Sigmoid colon (tissue), 7 donors: ENCODE results near the gene SORCS1. TPM values are rescaled to one million over a fixed set of nuclear protein-coding genes. Genes with fewer than 3 reads are reported as not detected.

ENCODE experiments used
- DNase-seq: peaks from one replicate; pipeline ENCODE4 v3.0.0-alpha.2; 2019
- H3K27ac ChIP-seq, 4 donors: fragments of 200-600 bp; sonication (generic); one replicate each; pipeline ENCODE4 v1.5.1; 2016 to 2019; ENCODE audit warnings: mild to moderate bottlenecking in 1 of 4
- H3K27me3 ChIP-seq, 3 donors: fragments of 200-600 bp; sonication (generic); one replicate each; pipeline ENCODE4 v1.5.1; 2019; ENCODE audit warnings: mild to moderate bottlenecking in 1 of 3
- H3K36me3 ChIP-seq, 4 donors: fragments of 200-600 bp; sonication (generic); one replicate each; pipeline ENCODE4 v1.5.1; 2016 to 2019
- H3K4me1 ChIP-seq, 4 donors: fragments of 200-600 bp; sonication (generic); one replicate each; pipeline ENCODE4 v1.5.1; 2017 to 2019
- H3K4me3 ChIP-seq, 4 donors: fragments of 200-600 bp; sonication (generic); one replicate each; pipeline ENCODE4 v1.5.1; 2017 to 2019; ENCODE audit warnings: mild to moderate bottlenecking in 2 of 4, moderate library complexity in 1 of 4
- H3K9me3 ChIP-seq, 4 donors: fragments of 200-600 bp in 3 of 4; sonication (generic) in 3 of 4; one replicate each; pipeline versions ENCODE4 v1.5.1 to v1.6.1; 2013 to 2019
- EP300 ChIP-seq, 4 donors: sonication (generic); formaldehyde crosslinking; IDR thresholded peaks; one replicate each; pipeline ENCODE4 v1.6.1; 2017; ENCODE audit warnings: antibody characterized with exemption in 4 of 4
- POLR2A ChIP-seq, 2 donors: fragments of 450-650 bp; IDR thresholded peaks; one replicate each; pipeline ENCODE4 v1.6.1; 2016; ENCODE audit warnings: antibody characterized with exemption in 2 of 2, mild to moderate bottlenecking in 2 of 2, moderate library complexity in 2 of 2
- POLR2AphosphoS5 ChIP-seq, 4 donors: sonication (generic); formaldehyde crosslinking; IDR thresholded peaks; one replicate each; pipeline ENCODE4 v1.6.1; 2017; ENCODE audit warnings: antibody characterized with exemption in 4 of 4
- WGBS, 2 donors: extraction: QIAGEN DNeasy Blood & Tissue Kit; methylation state at CpG; one replicate each; pipeline ENCODE4 v1.1.7; 2013; 5-methylcytosine and 5-hydroxymethylcytosine counted together
- intact Hi-C: fragments of 100-400 bp; cut with DNase I; formaldehyde crosslinking; loops from one replicate; pipeline ENCODE4 v1.15.1; 2023
- polyA plus RNA-seq, 3 donors: library from polyadenylated mRNA; stranded (reverse); fragments of 200-250 nt; gene quantifications; one replicate each; pipeline ENCODE4 v1.2.3, GENCODE V29; 2013
- total RNA-seq, 4 donors: library from RNA; depleted of rRNA; stranded (reverse); fragments of >200 nt; gene quantifications; one replicate each; pipeline ENCODE4 v1.1.0, GENCODE V29; 2016
- TF ChIP-seq, protein P1 (sequence below), 4 experiments: fragments of 450-650 bp in 3 of 4; fragments of 200-600 bp in 1 of 4; IDR thresholded peaks; one replicate each; pipeline ENCODE4 v1.5.1; 2016 to 2019; ENCODE audit warnings: antibody characterized with exemption in 4 of 4, mild to moderate bottlenecking in 3 of 4, moderate library complexity in 2 of 4
- donor health status: healthy with polysubstance abuse.
- donor health status: Bipolar disorder and iron deficiency.
- donor health status: healthy.

SORCS1 gene
- total and polyA plus RNA-seq, 7 donors = 2.5 to 18.3 (median 8.7) TPM; not detected in 1

DNA sequence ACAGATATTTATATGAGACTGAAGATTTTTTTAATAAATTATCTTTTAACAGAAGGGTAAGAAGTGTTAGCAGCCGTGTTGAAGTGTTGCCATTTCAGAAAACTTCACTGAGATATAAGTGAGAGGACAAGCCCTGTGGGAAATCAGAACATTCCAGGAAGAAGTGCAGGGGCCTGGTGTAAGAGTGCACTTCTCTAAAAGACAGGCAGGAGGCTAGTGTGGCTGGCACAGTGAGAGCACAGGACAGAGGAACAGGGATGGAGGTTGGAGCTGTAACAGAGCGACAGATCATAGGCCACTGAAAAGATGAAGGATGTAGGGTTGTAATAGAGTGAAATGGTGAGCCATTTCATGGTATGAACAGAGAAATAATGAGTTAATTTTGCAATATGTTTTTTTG lies 608.9 kb downstream of the SORCS1 start:
- no peaks in the 10 kb centered on the region for H3K9me3 ChIP-seq
- no peak for TF ChIP-seq EP300 (IDR thresholded peaks at IDR 0.05)
- no peak for TF ChIP-seq POLR2AphosphoS5 (IDR thresholded peaks at IDR 0.05)
- 59 to 74% methylated on average over 2 of the region's 2 CpGs for WGBS, 2 donors
- intact Hi-C loops = no loop called here
- no peak overlapping the region for H3K4me3 ChIP-seq
- no peaks in the 10 kb centered on the region for H3K36me3 ChIP-seq
- H3K27me3 ChIP-seq = no peaks in the 10 kb centered on the region
- H3K4me1 ChIP-seq = no peaks in the 10 kb centered on the region
- H3K27ac ChIP-seq = no peak overlapping the region
- DNase-seq = no peak

DNA sequence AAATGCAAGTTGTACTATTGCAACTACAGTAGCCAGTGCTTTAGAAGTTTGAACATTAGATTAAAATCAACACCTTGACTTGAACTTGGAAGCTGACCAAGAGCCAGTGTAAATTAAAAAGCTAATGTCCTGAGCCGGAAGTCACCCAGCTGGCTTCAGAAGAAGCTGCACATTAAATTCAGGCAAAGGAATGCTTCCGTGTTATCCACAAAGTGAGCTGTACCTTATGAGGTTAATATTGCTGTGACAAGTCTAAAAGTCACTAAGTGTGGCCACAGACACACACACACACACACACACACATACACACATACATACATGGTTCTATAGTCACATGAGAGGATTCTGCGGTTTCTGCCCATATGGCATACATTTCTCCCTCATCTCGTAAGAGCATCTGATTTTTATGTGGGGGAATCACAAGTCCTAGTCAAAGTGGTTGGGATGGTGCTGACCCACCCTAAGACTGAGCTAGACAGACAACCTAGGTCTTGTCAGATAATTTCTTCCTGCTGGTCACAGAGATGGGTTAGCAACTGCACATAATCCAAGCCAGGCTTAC lies 612.9 kb downstream of the SORCS1 start:
- no peaks in the 10 kb centered on the region for H3K9me3 ChIP-seq
- no peaks in the 10 kb centered on the region for H3K36me3 ChIP-seq
- H3K27me3 ChIP-seq = no peaks in the 10 kb centered on the region
- no peaks in the 10 kb centered on the region for H3K4me1 ChIP-seq
- H3K27ac ChIP-seq = no peak overlapping the region
- intact Hi-C loops = no loop called here
- no peak for DNase-seq
- WGBS, 2 donors = 70 to 80% methylated on average over 4 of the region's 4 CpGs
- H3K4me3 ChIP-seq = no peak overlapping the region
- TF ChIP-seq POLR2AphosphoS5 (IDR thresholded peaks at IDR 0.05) (no peak), EP300 (IDR thresholded peaks at IDR 0.05) (no peak), POLR2A (IDR thresholded peaks at IDR 0.05) (no peak)
- TF ChIP-seq, protein P1, sequence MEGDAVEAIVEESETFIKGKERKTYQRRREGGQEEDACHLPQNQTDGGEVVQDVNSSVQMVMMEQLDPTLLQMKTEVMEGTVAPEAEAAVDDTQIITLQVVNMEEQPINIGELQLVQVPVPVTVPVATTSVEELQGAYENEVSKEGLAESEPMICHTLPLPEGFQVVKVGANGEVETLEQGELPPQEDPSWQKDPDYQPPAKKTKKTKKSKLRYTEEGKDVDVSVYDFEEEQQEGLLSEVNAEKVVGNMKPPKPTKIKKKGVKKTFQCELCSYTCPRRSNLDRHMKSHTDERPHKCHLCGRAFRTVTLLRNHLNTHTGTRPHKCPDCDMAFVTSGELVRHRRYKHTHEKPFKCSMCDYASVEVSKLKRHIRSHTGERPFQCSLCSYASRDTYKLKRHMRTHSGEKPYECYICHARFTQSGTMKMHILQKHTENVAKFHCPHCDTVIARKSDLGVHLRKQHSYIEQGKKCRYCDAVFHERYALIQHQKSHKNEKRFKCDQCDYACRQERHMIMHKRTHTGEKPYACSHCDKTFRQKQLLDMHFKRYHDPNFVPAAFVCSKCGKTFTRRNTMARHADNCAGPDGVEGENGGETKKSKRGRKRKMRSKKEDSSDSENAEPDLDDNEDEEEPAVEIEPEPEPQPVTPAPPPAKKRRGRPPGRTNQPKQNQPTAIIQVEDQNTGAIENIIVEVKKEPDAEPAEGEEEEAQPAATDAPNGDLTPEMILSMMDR (IDR thresholded peaks at IDR 0.05) = no peak

DNA sequence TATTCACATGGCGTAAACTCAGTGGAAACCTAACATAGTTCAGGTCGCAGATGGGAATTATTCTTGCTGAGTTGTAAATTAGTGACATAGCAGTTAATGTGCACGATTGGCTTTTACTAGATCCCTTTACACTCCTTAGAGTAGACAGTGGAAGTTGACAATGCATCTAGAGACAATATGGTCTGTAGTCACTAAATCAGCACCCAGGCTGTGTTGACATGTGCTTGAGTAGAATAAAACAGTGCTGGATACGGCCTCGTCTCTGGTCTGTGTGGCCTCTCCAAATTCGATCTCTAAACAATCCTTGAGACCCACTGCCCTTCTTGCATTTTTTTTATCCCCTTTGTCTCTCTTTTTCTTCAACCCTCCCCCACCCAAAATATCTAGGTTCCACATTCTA lies 615.7 kb downstream of the SORCS1 start:
- no peaks in the 10 kb centered on the region for H3K27me3 ChIP-seq
- H3K27ac ChIP-seq = no peak overlapping the region
- TF ChIP-seq EP300 (IDR thresholded peaks at IDR 0.05) (no peak), POLR2A (IDR thresholded peaks at IDR 0.05) (no peak), POLR2AphosphoS5 (IDR thresholded peaks at IDR 0.05) (no peak)
- TF ChIP-seq, protein P1 (IDR thresholded peaks at IDR 0.05) = no peak
- WGBS, 2 donors = 77 to 78% methylated on average over 6 of the region's 6 CpGs
- H3K4me1 ChIP-seq = no peaks in the 10 kb centered on the region
- intact Hi-C loops = no loop called here
- DNase-seq = no peak
- no peaks in the 10 kb centered on the region for H3K9me3 ChIP-seq
- no peak overlapping the region for H3K4me3 ChIP-seq
- no peaks in the 10 kb centered on the region for H3K36me3 ChIP-seq

DNA sequence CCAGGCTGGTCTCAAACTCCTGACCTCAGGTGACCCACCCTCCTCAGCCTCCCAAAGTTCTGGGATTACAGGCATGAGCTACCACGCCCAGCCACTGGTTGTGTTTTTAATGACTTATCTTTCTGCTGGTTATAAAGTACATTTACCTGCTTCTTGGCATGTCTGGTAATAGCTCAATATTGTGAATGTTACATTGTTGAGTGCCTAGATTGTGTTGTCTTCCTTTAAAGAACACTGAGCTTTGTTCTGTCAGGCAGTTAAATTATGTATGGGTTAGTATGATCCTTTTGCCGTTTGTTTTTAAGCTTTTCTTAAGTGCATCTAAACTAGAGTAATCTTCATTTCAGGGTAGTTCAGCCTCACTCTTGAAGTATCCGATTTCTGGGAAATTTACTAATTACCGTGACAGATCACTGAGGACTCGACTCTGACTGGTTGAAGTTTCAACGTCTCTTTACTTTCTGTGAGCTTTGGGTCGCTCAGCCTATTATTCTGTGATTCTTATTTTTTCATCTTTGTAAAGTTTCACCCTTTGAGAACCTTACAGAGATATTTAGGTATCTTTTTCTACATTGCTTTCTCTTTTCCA lies 617.4 kb downstream of the SORCS1 start:
- TF ChIP-seq POLR2A (IDR thresholded peaks at IDR 0.05) (no peak), POLR2AphosphoS5 (IDR thresholded peaks at IDR 0.05) (no peak), EP300 (IDR thresholded peaks at IDR 0.05) (no peak)
- TF ChIP-seq, protein P1 (IDR thresholded peaks at IDR 0.05) = no peak
- 86 to 90% methylated on average over 7 of the region's 7 CpGs for WGBS, 2 donors
- Histone ChIP-seq H3K27ac (no peak overlapping the region), H3K36me3 (no peaks in the 10 kb centered on the region), H3K27me3 (no peaks in the 10 kb centered on the region), H3K4me1 (no peaks in the 10 kb centered on the region), H3K4me3 (no peak overlapping the region), H3K9me3 (no peaks in the 10 kb centered on the region)
- intact Hi-C loops = no loop called here
- no peak for DNase-seq

DNA sequence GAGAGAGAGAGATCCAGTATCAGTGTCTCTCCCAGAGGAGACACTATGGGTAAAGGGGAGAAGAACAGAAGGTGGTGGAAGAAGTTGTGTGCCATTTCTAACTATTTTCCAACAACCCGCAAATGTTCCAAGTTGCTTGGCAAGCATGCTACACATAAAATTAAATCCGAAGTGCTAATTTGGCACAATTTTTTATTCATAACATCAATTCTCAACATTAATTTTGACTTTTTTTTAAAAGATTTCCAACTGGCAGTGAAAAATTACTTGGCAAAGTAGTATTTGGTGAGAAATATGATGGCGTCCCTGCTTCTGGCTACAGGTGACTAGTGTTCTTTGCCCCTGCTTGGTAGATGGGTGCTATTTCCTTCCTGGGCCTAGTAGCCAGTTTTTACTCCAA lies 622.0 kb downstream of the SORCS1 start:
- no peak overlapping the region for H3K4me3 ChIP-seq
- H3K36me3 ChIP-seq = no peaks in the 10 kb centered on the region
- intact Hi-C loops = no loop called here
- 86 to 87% methylated on average over 3 of the region's 3 CpGs for WGBS, 2 donors
- TF ChIP-seq POLR2A (IDR thresholded peaks at IDR 0.05) (no peak), EP300 (IDR thresholded peaks at IDR 0.05) (no peak), POLR2AphosphoS5 (IDR thresholded peaks at IDR 0.05) (no peak)
- TF ChIP-seq, protein P1 (IDR thresholded peaks at IDR 0.05) = no peak
- no peak for DNase-seq
- no peaks in the 10 kb centered on the region for H3K9me3 ChIP-seq
- H3K27ac ChIP-seq = no peak overlapping the region
- no peaks in the 10 kb centered on the region for H3K4me1 ChIP-seq
- no peaks in the 10 kb centered on the region for H3K27me3 ChIP-seq
